Bronchial smooth muscle cell (primary cell): Measurements from ENCODE around the gene OR6J1. TPM values are rescaled to one million over a fixed set of nuclear protein-coding genes. Genes with fewer than 3 reads are reported as not detected.

Source experiments
- total RNA-seq: library from RNA; depleted of rRNA; stranded (reverse); fragments of >200 nt; gene quantifications from 2 replicates; pipeline ENCODE4 v1.2.1, GENCODE V29; 2014

OR6J1 gene
- total RNA-seq = not detected in 2 replicates

DNA sequence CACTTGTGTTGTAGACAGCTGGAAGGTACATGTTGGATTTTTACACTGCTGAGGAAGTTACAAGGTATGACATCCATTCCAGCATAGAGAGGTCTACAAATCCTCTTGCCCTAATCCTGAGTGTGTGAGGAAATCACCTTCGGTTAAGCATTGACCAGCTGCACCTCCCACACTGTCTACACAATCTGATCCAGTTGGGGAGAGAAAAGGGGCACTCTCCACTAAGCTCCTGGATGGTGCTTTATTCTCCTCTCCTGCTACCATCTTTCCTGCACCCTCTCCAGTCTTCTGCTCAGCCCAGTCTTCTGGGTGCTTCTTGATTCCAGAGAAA is at the start of gene OR6J1:
TSS of gene OR6J1 (minus strand) at position 48 of the 331 bp plus-strand sequence. CDS start 9,541 bp downstream, outside the sequence.

DNA sequence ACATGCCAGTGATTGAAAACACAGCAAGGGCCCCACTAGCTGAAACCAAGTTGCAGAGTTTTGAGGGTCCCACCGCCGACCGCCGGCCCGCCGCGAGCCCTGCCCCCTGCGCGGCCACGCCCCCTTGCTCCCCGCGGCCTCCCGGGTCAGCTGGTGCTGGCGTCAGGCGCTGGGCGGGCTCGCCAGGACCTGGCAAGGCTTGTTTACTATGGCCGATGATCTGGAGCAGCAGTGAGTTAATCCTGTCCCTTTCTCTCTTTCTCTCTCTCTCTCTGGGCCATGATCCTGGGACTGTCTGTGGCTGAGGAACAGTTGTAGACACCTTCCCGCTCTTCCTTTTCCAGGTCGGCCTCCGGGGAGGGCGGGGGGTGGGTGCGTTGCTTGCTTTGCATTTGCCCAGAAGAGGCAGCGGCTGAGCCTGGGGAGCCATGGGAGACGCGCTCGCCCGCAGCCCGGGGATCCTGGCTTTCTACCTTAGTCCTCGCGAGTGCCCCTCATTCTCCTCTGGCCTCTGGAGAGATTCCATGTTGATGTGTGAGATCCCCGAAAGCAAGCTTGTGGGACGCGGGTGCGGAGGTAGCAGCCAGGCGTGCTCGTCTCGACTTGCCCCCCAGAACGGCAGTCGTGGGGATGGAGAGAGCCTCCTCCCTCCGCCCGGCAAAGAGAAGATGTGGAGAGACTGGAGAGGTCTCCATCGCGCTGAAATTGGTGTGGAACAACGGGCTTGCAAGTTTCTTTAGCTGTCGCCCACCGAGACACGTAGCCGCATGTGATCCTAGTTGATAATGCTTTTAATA is 45.9 kb downstream of the OR6J1 start, which contains the start of gene ABHD4:
TSS of gene ABHD4 (plus strand) at position 202 of the 797 bp plus-strand sequence. CDS start at position 209, 7 bp downstream.

DNA sequence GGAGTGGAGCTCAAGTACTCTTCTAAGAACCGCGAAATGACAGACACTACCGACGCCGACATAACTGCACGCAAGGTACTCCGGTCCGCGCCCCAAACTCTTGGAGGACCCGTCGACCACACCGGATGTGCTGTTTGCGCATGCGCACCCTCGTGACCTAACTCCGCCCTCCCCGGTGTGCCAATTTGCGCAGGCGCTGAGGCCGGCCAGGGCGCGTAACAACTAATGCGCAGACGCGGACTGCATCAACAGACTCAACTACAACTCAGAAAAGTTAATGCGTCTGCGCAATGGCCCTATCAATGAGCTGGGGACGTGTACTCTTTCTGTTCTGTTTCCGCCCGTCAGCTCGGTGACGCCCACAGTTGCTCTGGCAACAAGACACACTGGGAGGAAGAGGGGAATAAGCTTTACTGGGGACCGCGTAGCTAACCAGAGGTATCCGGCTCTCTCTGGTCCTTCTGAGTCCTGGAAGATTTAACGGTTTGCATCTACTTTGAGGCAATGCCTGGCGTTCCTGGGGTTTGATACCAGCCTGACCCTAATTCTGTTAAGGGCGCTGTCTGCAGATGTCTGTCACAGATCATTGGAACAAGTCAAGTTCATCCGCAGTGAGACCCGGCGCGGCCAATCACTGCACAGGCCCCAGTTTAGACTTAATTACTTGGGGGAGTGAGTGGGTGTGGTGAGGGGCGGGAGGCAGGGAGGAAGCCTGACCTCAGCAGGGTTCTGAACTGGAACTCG is 54.9 kb downstream of the OR6J1 start, which contains the start of gene DAD1:
TSS of gene DAD1 (minus strand) at position 129 of the 744 bp plus-strand sequence. CDS start at position 62, 67 bp downstream.

Other genes with a start within 250 kb of the OR6J1 start
- gene DAD1, start 55.1 kb downstream of the OR6J1 start, total RNA-seq = 202 and 258 TPM in 2 replicates
- 14.8 and 26.0 TPM in 2 replicates for gene ABHD4, start 46.1 kb downstream of the OR6J1 start, total RNA-seq
- gene OXA1L, start 122.3 kb upstream of the OR6J1 start, total RNA-seq = 47.6 and 49.6 TPM in 2 replicates
- gene SLC7A7, start 171.1 kb upstream of the OR6J1 start, total RNA-seq = 2.5 and 5.7 TPM in 2 replicates
- 38.1 and 40.1 TPM in 2 replicates for gene MRPL52, start 185.5 kb upstream of the OR6J1 start, total RNA-seq
- gene MMP14, start 192.2 kb upstream of the OR6J1 start, total RNA-seq = 338 and 428 TPM in 2 replicates
- 43.2 and 48.3 TPM in 2 replicates for gene LRP10, start 227.4 kb upstream of the OR6J1 start, total RNA-seq
- gene REM2, start 238.9 kb upstream of the OR6J1 start, total RNA-seq = 0.09 and 0.16 TPM in 2 replicates